ENCODE data around the gene PAX5.

The PAX5 gene

DNA sequence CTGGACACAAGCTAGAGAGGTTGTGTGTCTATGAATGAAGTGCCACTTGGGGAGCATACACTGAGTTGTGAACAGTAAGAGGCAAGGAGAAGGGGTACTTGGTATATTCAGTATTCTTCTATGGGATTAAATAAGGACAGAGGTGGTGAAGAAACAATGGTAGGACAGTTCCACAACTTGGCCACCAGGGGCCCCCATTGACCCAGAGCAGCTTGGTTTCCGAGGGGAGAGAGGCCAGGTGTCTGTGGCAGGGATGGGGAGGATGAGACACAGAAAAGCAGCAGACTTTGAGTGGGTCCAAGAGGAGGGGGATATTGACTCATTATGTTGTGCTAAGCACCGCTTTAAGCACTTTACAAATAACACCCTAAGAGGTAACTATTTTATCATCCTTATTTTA is 240.8 kb downstream of the PAX5 start:
- FAIRE-seq, result no peak

DNA sequence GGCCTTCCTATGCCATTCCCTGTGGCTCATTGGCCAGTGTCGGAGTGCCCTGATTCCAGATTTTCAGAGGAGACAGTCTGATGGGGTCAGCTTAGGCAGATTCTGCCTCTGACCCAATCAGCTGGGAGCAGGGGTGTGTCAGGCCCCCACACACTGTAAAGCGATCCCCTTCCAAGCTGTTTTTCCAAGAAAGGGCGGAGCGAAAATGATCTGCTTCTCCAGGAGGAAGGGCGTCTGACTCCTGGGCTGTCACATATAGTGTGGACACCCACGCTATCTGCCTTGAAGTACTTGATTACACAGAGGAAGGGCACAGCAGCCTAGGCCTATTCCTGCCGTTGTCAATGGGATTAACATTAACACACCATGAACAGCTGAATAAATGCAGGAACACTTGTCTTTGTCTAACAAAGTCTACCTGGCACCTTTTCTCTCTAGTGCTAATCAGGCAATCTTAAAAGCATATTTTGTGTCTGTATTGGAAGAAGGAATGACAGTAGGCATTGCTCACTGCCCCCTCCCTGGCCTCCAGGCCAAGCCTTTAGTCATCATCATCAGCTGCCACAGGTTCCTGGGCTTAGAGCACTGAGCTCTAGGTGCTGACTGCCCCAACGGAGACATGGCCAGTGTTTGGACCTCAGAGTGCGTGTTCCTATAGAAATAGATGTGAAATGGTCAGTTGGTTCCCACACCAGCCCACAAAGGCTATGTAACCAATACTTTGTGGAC is 242.7 kb downstream of the PAX5 start:
- no peak for FAIRE-seq

DNA sequence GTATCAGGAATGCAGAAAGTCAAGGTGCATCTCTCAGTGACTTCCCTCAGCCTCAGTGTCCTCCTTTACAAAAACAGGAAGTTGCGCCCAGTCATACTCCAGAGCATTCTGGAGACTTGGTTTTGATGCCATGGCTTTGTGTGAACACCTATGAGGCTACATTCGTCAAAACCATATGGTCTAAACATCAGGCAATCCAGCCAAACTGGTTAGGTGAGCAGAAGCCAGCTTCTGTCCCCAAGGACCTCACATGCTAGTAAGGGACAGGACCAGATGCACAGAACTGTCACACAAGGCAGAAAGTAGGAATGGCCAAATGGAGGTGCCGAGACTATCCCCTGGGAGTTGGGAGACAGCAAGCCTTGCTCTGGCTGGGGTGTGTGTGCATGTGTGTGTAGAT is 244.2 kb downstream of the PAX5 start:
- FAIRE-seq, result no peak

DNA sequence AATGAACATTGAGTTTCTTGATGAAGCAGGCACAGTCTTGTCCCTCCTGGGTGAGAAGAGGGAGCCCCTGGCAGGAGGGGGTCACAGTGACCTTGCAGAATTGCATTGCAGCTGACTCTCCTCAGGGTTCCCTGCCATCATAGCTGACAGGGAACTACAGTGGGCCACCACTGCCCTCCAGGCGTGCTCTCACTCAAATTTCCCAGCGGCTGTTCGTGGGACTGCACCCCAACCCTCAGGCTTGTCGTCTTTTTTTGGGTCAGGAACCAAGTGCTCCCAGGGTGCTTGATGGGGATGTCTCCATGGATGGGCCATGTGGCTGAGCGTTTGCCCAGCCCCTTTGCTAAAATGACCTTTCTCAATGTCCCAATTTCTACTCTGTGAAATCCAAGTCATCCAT is 245.5 kb downstream of the PAX5 start:
- FAIRE-seq, result no peak

DNA sequence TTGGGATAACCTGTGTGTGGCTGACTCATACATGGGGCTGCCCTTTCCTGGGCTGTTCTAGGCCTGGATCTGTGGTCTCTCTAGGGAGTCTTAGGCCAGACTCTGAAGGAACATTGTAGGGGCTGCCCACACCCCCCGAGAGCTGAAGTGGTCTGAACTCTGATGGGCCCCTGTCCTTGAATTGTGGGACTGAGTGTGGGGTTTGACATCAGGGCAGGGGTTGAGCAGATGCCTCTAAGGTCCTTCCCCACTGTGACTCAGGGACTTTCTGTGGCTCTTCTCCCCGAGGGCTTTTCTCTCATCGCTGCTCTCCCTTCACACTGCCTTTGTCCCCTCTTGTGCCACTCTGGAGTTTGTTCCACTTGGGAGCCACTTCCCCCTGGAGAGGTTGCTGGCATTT is 246.4 kb downstream of the PAX5 start:
- FAIRE-seq, result no peak

All from G401.6 (cell line).